LNCaP clone FGC (cell line): ENCODE data around the gene GLB1L.
"Not testable (repeated sequence)": the region's sequence is repeated elsewhere in the genome, so short reads cannot be mapped to it uniquely, and the experiment has no call there.

ENCODE experiments used
- DNase-seq: peaks from one replicate; pipeline ENCODE4 v3.0.0-alpha.2; 2011; ENCODE audit warnings: low read depth
- H3K4me3 ChIP-seq: 2 replicates; pipeline ENCODE4 v1.5.1; 2011; ENCODE audit warnings: mild to moderate bottlenecking, low read depth, low read length, control low read depth
- CTCF ChIP-seq: IDR thresholded peaks from 2 replicates; pipeline ENCODE4 v1.5.1; 2012; ENCODE audit warnings: mild to moderate bottlenecking; ENCODE audit not compliant: control insufficient read depth, insufficient read depth; ENCODE audit errors: extremely low read depth

Gene GLB1L

DNA sequence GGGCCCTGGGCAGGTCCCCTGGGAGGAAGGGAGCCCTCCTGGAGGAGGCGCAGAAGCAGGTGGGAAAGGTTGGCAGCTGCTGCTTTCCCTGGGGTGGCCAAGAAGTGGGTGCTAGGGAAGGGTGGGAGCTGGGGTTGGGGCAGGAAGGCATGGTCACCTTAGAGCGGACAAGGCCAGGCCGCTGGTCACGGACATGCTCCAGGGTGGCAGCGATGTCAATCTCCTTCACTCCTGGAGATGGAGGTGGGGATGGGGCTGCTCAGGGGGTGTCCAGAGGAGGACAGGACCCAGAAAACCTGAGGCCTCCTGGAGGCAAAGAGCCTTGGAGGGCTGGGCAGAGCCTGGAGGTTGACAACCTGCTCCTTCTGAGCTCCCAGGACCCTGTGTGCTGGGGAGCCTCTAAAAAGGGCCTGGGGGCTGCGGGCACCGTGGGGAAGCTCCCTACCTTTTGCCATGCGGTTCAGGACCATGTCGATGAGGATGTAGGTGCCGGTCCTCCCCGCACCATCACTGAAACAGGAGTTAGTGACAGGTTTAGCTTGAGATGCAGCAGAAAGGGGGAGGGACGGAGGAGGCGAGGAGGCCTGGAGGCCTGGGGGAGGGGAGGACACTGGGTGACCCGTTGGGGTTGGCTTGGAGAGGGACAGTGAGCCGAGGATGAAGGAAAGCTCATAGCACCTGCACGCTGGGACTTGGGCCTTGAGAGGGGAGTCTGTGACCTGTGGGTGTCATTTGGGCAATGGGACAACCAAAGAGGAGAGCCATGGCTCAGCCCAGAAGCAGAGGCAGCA lies 45.3 kb upstream of the GLB1L start:
- H3K4me3 ChIP-seq: no peak overlapping the region
- TF ChIP-seq CTCF: no peak
- DNase-seq: no peak

DNA sequence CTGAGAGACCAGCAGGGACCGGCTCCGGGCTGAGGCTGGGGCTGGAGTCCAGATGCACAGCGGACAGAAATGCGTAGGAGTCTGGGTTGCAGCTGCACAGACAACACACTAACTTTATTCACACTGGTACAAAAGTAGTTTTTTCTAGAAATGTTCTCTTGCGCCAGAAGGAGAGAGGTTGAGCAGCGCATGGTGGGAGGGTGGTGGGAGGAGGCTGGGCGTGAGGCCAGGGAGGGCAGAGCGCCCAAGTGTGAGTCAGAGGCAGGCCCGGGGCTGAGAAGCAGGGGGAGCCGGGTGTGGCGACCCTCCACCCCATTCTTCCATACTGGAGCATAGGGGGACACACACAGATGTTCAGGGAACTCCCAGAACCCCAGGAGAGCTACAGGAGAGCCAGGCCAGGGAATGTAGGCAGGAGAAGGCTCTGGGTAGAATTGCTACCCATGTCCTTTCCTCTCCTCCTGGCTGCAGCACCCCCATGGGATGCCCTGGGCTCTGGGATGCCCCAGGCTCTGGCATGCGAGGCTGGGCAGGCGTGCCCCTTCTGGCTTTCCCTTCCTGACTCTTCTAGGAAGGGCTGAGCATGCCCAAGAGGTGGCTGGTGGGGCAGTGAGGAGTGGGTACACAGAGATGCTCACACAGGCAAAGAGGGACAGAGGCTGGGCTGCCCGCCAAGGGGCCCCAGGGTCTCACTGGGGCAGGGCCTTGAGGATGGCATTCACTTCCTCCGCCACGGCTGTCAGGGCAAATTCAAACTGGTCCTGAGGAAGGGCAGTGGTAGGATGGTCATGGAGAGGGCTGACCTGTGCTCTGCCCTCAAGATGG lies 44.5 kb upstream of the GLB1L start:
- no peak for DNase-seq
- H3K4me3 ChIP-seq: no peak overlapping the region
- TF ChIP-seq CTCF: no peak

DNA sequence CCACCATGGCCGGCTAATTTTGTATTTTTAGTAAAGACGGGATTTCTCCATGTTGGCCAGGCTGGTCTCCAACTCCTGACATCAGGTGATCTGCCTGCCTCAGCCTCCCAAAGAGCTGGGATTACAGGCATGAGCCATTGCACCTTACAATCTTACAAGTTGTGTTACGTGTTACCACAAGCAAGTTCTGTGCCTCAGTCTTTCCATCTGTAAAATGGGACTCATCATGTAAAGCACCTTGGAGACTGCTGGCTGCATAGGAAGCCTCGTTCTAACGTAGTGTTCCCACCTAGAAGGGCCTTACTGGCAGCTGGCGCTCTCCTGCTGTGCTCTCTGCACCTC lies 43.9 kb upstream of the GLB1L start:
- TF ChIP-seq CTCF: no peak
- DNase-seq: no peak
- H3K4me3 ChIP-seq: no peak overlapping the region

DNA sequence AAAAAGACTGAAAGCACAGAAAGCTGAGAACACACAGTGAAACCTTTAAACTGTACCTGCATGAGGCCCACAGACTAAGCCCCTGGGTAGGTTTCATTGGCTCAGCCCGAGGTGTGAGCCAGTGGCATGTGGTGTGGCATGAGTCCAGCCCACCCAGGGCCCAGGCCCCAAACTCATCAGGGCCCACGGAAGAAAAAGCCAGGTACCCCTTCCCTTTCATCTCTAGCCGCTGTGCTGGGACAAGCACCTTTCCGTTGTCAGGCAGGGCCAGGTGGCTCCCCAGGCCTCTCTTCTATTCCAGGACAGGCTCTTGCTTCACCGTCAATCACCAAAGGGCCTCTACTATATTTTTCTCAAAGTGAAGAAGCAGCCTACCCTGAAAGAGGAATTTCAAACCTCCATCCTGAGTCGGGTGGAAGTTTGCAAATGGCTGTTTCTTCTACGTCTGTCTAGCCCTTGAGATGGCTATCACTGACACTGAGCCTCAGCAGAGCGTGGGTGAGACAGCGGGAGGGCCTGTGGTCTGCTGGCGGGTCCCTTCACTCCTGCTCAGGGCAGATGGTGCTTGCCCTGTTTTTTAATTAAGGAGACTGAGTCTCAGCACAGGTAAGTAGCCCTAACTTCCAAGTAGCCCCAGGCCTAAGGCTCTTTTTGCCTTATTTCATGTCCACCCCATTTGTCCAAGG lies 42.5 kb upstream of the GLB1L start:
- TF ChIP-seq CTCF: no peak
- no peak for DNase-seq
- H3K4me3 ChIP-seq: no peak overlapping the region

GRCh38 chr2:219287116-219287440 lies 41.8 kb upstream of the GLB1L start:
- DNase-seq, H3K4me3 ChIP-seq: not testable (repeated sequence)

DNA sequence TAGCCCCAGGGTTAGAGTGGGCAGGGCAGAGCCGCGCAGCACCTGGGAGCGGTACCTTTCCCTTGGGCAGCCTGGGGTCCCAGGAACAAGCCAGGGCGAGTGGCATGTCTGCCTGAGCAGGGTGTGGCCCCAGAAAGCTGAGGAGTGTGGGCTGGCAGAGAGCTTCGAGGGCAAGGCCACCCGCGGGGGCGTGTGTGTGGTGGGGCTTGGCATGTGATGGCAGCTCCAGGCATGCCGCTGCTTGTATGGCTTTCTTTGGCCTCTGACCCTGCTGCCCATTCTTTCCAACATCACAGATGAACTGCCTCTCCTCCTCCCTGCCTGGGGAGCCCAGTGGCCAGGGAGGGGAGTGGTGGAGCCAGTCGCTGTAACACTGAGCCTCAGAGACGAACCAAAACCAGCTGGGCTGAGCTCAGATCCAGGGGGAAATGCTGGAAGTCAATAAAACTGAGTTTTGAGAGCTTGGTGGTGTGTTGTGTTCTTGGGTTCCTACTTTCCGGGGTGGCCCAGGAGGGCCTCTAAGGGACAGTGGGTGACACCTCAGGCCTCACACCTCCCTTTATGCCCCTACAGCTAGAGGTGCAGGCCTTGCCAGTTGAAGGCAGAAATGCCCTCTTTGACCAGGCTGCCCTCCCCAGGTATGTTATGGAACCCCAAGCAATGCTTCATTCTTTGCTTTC lies 41.3 kb upstream of the GLB1L start:
- no peak overlapping the region for H3K4me3 ChIP-seq
- DNase-seq: no peak
- TF ChIP-seq CTCF: no peak

DNA sequence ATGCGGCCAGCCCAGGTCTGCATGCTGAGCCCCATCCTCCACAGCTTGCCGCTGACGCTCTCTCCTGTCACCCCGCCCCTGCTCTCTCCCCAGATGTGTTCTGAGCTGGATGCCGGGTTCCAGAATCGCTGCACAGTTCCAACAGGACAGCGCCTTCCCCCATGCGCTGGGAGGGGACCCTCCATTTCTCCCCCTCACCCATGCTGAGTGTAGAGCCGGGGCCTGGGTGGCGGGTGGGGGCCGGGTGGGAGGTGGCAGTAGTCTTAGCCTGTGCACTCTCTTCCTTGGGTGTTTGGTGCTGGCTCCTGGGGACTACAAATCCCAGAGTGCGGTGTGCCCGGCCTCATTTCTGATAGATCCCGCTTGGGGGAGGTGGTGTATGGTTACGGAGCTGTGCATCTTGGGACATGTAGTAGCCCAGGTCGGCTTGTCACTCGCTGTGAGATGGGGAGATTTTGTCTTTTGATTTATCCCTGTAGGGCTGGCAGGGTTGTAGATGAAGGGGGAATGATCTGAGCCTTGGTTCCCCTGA lies 40.7 kb upstream of the GLB1L start:
- no peak for DNase-seq
- H3K4me3 ChIP-seq: no peak overlapping the region
- no peak for TF ChIP-seq CTCF
